Measurements from ENCODE around the gene PHGDH.

Gene PHGDH

GRCh38 chr1:119764220-119764619 is 52.5 kb downstream of the PHGDH start:
- Histone ChIP-seq H3K36me3 (no peaks in the 10 kb centered on the region), H3K4me1 (no peaks in the 10 kb centered on the region), H3K4me3 (ENCODE audit: low read depth, low read length) (no peak overlapping the region), H3K9me3 (no peaks in the 10 kb centered on the region), H3K27me3 (peaks cover 13% of the 10 kb centered on the region)
- DNase-seq: no peak
- no peak for TF ChIP-seq CTCF (IDR thresholded peaks at IDR 0.05; ENCODE audit: low read depth, low read length)

DNA sequence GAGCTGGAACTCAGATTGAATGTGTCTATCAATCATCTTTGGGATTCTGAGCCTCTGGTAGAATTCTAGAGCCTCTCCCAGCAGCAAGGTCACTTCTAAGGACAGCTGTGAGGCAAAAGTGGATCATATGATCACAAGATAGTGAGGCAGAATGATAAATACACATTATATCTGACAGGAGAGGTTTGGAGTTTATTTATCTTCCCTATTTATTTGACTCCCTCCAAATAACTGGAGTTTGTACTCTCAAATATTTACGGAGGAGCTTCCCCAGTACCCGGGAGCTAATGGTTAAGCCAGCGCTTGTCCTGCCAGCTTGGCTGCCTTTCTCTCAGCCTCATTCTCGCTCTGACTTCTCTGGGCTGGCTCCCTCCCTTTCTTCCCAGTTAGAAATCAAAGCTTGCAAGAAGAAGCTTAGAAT is 54.6 kb downstream of the PHGDH start:
- DNase-seq: no peak
- Histone ChIP-seq H3K27me3 (peaks cover 13% of the 10 kb centered on the region), H3K36me3 (no peaks in the 10 kb centered on the region), H3K4me1 (no peaks in the 10 kb centered on the region), H3K4me3 (ENCODE audit: low read depth, low read length) (no peak overlapping the region), H3K9me3 (no peaks in the 10 kb centered on the region)
- TF ChIP-seq CTCF (IDR thresholded peaks at IDR 0.05; ENCODE audit: low read depth, low read length): no peak

DNA sequence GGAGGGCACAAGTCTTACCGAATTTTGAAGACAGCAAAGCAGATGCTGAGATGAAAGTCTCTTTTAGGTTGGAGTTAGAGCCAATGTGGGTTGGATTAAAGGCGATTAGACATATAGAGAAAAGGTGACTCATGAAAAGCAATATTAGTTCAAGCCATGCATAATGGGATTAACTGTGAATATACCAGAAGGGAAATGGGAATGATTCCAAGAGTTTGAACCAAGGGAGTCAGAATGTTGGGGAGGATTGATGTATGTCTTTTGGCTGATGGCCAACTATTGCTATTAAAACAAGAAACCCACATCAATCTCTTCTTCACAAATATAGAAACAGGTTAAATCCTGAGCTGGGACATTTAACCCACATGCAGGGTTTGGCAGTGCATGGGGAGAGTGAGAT is 55.8 kb downstream of the PHGDH start:
- DNase-seq: no peak
- H3K4me1 ChIP-seq: no peaks in the 10 kb centered on the region
- no peak overlapping the region for H3K4me3 ChIP-seq (ENCODE audit: low read depth, low read length)
- TF ChIP-seq CTCF (IDR thresholded peaks at IDR 0.05; ENCODE audit: low read depth, low read length): no peak
- H3K27me3 ChIP-seq: peaks cover 13% of the 10 kb centered on the region
- H3K9me3 ChIP-seq: no peaks in the 10 kb centered on the region
- H3K36me3 ChIP-seq: no peaks in the 10 kb centered on the region

- Histone ChIP-seq H3K4me1 (no peaks in the 10 kb centered on the region), H3K4me3 (ENCODE audit: low read depth, low read length) (no peak within 1 kb of the TSS), H3K27me3 (peaks cover 15% of the 10 kb centered on the region), H3K9me3 (no peaks in the 10 kb centered on the region), H3K36me3 (no peaks in the 10 kb centered on the region)
- DNase-seq: no peak
- TF ChIP-seq CTCF (IDR thresholded peaks at IDR 0.05; ENCODE audit: low read depth, low read length): no peak
These were observed 57.0 kb downstream of the PHGDH start, which contains the start of gene HMGCS2 for GRCh38 chr1:119768778-119769177. Gene HMGCS2 (minus strand): TSS chr1:119768905. CDS start chr1:119768844, 61 bp downstream.

DNA sequence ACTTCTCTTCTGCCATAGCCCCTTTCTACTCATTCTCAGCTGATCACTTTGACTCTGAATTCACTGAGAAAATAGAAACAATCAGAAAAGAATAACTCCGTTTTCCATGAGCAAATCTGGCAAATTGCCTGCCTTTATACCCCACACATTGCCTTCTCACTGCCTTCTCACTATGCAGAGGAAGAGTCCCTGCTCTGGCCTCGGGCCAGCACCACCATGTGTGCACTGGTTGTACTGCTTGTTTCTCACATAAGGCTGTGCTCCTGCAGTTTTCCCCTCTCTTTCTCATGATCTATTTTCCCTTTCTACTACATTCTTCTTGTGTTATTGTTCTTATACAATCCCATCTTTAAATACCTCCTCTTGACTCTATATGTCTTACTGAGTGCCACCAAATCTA is 59.3 kb downstream of the PHGDH start:
- Histone ChIP-seq H3K4me3 (ENCODE audit: low read depth, low read length) (no peak overlapping the region), H3K36me3 (no peaks in the 10 kb centered on the region), H3K9me3 (no peaks in the 10 kb centered on the region), H3K27me3 (peaks cover 8% of the 10 kb centered on the region; the same call in 1 of the 2 replicates), H3K4me1 (no peaks in the 10 kb centered on the region)
- TF ChIP-seq CTCF (IDR thresholded peaks at IDR 0.05; ENCODE audit: low read depth, low read length): no peak
- DNase-seq: no peak

DNA sequence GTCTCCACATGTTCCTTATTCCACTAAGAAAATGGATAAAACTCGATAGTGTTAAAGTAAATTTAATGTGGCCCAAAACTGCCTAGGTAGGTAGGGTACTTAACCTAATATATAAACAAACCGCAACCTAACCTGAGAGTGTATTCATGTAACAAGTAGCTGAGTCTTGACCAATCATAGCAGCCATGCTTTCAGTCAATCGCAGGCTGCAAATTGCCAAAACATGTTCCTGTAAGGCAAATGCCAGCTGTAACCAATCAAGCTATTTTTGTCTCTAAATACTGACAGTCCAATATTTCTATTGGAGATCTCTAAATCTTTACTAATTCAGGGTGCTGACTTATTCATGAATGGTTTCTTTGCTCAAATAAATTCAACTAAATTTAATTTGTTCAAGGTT is 60.0 kb downstream of the PHGDH start:
- no peak overlapping the region for H3K4me3 ChIP-seq (ENCODE audit: low read depth, low read length)
- no peaks in the 10 kb centered on the region for H3K36me3 ChIP-seq
- no peak for TF ChIP-seq CTCF (IDR thresholded peaks at IDR 0.05; ENCODE audit: low read depth, low read length)
- H3K9me3 ChIP-seq: no peaks in the 10 kb centered on the region
- DNase-seq: no peak
- no peaks in the 10 kb centered on the region for H3K4me1 ChIP-seq
- peaks cover 6% of the 10 kb centered on the region; the same call in 1 of the 2 replicates for H3K27me3 ChIP-seq

All from BE2C (cell line).